Small intestine (tissue), 7 donors: Measurements from ENCODE around the gene PRKCG. TPM values are rescaled to one million over a fixed set of nuclear protein-coding genes. Genes with fewer than 3 reads are reported as not detected.

Experiments
- DNase-seq, 2 donors: peaks; one replicate each; pipeline versions ENCODE4 v3.0.0 to v3.0.0-alpha.2; 2013
- FAIRE-seq: peaks from 2 replicates; lab custom pipeline; 2012; peaks lifted over from hg19 to GRCh38; lab: Jason Lieb, UNC
- H3K27ac ChIP-seq, 3 donors: one replicate each; pipeline ENCODE4 v1.5.1; 2013; ENCODE audit warnings: low read length in 2 of 3, mild to moderate bottlenecking in 2 of 3, control low read depth in 1 of 3, inconsistent platforms in 1 of 3, low read depth in 1 of 3, moderate library complexity in 1 of 3
- H3K27me3 ChIP-seq, 3 donors: one replicate each; pipeline ENCODE4 v1.6.1; 2013; ENCODE audit warnings: low read length in 3 of 3, inconsistent platforms in 1 of 3; ENCODE audit not compliant: control insufficient read depth in 3 of 3, insufficient read depth in 3 of 3
- H3K36me3 ChIP-seq, 3 donors: one replicate each; pipeline ENCODE4 v1.6.1; 2013; ENCODE audit warnings: low read length in 3 of 3, inconsistent platforms in 1 of 3, low read depth in 1 of 3, mild to moderate bottlenecking in 1 of 3, moderate library complexity in 1 of 3; ENCODE audit not compliant: control insufficient read depth in 3 of 3, insufficient read depth in 2 of 3
- H3K4me1 ChIP-seq, 3 donors: one replicate each; pipeline ENCODE4 v1.6.1; 2013; ENCODE audit warnings: low read length in 2 of 3, inconsistent platforms in 1 of 3, low read depth in 1 of 3, mild to moderate bottlenecking in 1 of 3, moderate library complexity in 1 of 3; ENCODE audit not compliant: control insufficient read depth in 3 of 3, insufficient read depth in 2 of 3
- H3K4me3 ChIP-seq, 3 donors: one replicate each; pipeline ENCODE4 v1.5.1; 2013; ENCODE audit warnings: low read length in 3 of 3, control low read depth in 1 of 3, inconsistent platforms in 1 of 3, low read depth in 1 of 3, mild to moderate bottlenecking in 1 of 3, moderate library complexity in 1 of 3
- H3K9me3 ChIP-seq, 2 donors: one replicate each; pipeline ENCODE4 v1.6.1; 2013; ENCODE audit warnings: low read depth in 1 of 2, low read length in 1 of 2; ENCODE audit not compliant: control insufficient read depth in 2 of 2, insufficient read depth in 1 of 2
- WGBS, 3 donors: extraction: QIAGEN DNeasy Blood & Tissue Kit; methylation state at CpG; one replicate each; pipeline ENCODE4 v1.1.7; 2013; 5-methylcytosine and 5-hydroxymethylcytosine counted together
- polyA plus RNA-seq, 4 donors: library from polyadenylated mRNA; stranded (reverse) in 3 of 4; unstranded in 1 of 4; fragments of 200-250 nt in 3 of 4; fragments of 120-200 nt in 1 of 4; gene quantifications; one replicate each; pipeline versions ENCODE4 v1.2.1 to v1.2.3, GENCODE V29; 2013
- donor health status: healthy with polysubstance abuse.
- donor health status: control.
- donor health status: control.
- donor health status: Bipolar disorder and iron deficiency.
- donor health status: healthy.

Gene PRKCG
- polyA plus RNA-seq, 4 donors: 0.07 to 0.90 TPM; not detected in 2

GRCh38 chr19:53912653-53913052 lies 30.7 kb downstream of the PRKCG start:
- 67 to 71% (median 70%) methylated on average over 18 of the region's 18 CpGs for WGBS, 3 donors
- FAIRE-seq: no peak

GRCh38 chr19:53915000-53915399 lies 33.0 kb downstream of the PRKCG start:
- no peak for DNase-seq
- Histone ChIP-seq H3K27me3 (peaks cover 0 to 15% (median 9%) of the 10 kb centered on the region in 3 donors), H3K4me1 (no peaks in the 10 kb centered on the region), H3K27ac (no peak overlapping the region), H3K9me3 (no peaks in the 10 kb centered on the region), H3K4me3 (no peak overlapping the region), H3K36me3 (no peaks in the 10 kb centered on the region)
- FAIRE-seq: no peak
- WGBS, 3 donors: 52 to 64% (median 57%) methylated on average over 7 to 8 of the region's 8 CpGs

More at GRCh38 chr19:53912653-53913052, 30.7 kb downstream of the PRKCG start:
- no peaks in the 10 kb centered on the region for H3K4me1 ChIP-seq
- H3K4me3 ChIP-seq: no peak overlapping the region
- no peak overlapping the region for H3K27ac ChIP-seq
- no peak for DNase-seq
- H3K27me3 ChIP-seq: peaks cover 0 to 35% (median 27%) of the 10 kb centered on the region in 3 donors
- H3K36me3 ChIP-seq: no peaks in the 10 kb centered on the region
- no peaks in the 10 kb centered on the region for H3K9me3 ChIP-seq

- no peaks in the 10 kb centered on the region for H3K9me3 ChIP-seq
- no peaks in the 10 kb centered on the region for H3K36me3 ChIP-seq
- H3K27ac ChIP-seq: no peak overlapping the region
- FAIRE-seq: no peak
- WGBS, 3 donors: 55 to 69% (median 59%) methylated on average over 6 of the region's 6 CpGs
- H3K4me1 ChIP-seq: no peaks in the 10 kb centered on the region
- H3K27me3 ChIP-seq: peaks cover 0 to 6% (median 2%) of the 10 kb centered on the region in 3 donors
- DNase-seq: no peak
- H3K4me3 ChIP-seq: no peak overlapping the region
These were observed 34.0 kb downstream of the PRKCG start for GRCh38 chr19:53916004-53916403.

GRCh38 chr19:53917356-53917755 lies 35.4 kb downstream of the PRKCG start:
- Histone ChIP-seq H3K27me3 (no peaks in the 10 kb centered on the region), H3K4me1 (no peaks in the 10 kb centered on the region), H3K27ac (no peak overlapping the region), H3K9me3 (no peaks in the 10 kb centered on the region), H3K36me3 (no peaks in the 10 kb centered on the region), H3K4me3 (no peak overlapping the region)
- no peak for DNase-seq
- FAIRE-seq: no peak
- WGBS, 3 donors: 74 to 87% (median 83%) methylated on average over 7 of the region's 7 CpGs

DNA sequence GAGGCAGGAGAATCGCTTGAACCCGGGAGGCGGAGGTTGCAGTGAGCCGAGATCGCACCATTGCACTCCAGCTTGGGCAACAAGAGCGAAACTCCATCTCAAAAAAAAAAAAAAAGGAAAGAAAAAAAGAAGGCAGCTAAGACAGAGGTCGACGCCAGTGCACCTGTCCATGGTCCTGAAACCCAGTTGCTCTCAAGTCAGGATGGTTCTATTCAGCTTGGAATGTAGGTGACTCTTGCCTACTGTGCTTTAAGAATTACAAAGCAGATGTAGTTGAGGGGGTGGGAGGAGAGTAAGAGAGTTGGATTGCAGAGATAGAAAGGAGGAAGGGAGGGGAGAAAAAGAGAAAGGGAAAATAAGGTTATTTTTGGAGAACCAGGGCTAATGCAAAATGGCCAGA lies 45.7 kb downstream of the PRKCG start:
- H3K27ac ChIP-seq: no peak overlapping the region
- no peak overlapping the region for H3K4me3 ChIP-seq
- 0 to 33% (median 0%) methylated on average over 2 to 8 of the region's 8 CpGs for WGBS, 3 donors
- DNase-seq (peak in 1 of 2 donors; percentile 68), FAIRE-seq (no peak)
- H3K36me3 ChIP-seq: no peaks in the 10 kb centered on the region
- H3K9me3 ChIP-seq: no peaks in the 10 kb centered on the region
- no peaks in the 10 kb centered on the region for H3K27me3 ChIP-seq
- no peaks in the 10 kb centered on the region for H3K4me1 ChIP-seq

DNA sequence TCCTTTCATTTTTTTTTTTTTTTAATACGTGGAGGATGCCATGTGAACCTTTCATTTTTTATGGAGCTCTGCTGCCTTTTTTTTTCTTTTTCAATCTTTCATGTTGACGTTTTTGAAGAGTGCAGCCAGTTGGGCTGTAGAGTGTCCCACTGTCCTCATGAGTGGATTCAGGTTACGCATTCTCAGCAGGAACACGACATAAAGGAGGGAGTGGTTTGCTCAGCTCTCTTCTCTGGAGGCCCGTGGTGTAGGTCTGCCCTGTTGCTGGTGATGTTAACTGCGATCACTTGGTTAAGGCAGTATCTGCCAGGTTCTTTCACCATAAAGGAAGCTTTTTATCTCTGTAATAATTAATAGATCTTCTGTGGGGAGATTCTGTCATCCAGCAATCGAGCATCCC lies 54.0 kb downstream of the PRKCG start:
- Histone ChIP-seq H3K4me3 (no peak overlapping the region), H3K9me3 (no peaks in the 10 kb centered on the region), H3K4me1 (no peaks in the 10 kb centered on the region), H3K27ac (no peak overlapping the region), H3K27me3 (peaks cover 0 to 5% (median 2%) of the 10 kb centered on the region in 3 donors), H3K36me3 (no peaks in the 10 kb centered on the region)
- WGBS, 3 donors: 57 to 62% (median 57%) methylated on average over 7 of the region's 7 CpGs
- no peak for FAIRE-seq
- no peak for DNase-seq

DNA sequence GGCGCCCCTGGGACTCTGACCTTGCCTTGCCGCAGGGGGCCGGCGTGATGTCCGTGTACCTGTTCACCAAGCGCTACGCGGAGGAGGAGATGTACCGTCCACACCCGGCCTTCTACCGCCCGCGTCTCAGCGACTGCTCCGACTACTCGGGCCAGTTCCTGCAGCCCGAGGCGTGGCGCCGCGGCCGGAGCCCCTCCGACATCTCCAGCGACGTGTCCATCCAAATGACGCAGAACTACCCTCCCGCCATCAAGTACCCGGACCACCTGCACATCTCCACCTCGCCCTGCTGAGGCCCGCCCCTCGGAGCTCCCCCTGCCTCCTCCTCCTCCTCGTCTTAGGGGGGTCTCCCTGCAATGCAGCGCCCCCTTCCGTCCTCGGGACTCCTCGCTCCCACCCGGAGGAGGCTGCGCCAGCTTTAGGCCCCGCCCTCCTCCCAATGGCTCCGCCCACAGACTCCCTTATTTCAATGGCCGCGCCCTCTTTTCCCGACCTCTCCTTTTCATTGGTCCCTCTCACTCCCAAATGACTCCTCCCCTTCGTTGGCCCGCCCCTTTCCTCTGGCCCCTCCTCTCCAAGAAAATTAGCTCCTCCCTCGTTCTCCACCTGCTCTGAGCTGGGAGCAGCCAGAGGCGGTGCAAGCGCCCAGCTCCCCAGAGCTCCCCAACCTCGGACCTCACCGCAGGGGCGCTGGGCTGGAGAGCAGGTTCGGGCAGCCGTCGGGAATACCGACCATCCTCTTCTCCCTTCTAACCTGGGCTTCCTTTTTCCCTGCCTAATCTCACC lies 60.2 kb downstream of the PRKCG start:
- H3K4me1 ChIP-seq: no peaks in the 10 kb centered on the region
- 7 to 15% (median 12%) methylated on average over 38 to 55 of the region's 55 CpGs for WGBS, 3 donors
- H3K4me3 ChIP-seq: no peak overlapping the region
- no peaks in the 10 kb centered on the region for H3K9me3 ChIP-seq
- H3K27me3 ChIP-seq: peaks cover 0 to 31% (median 24%) of the 10 kb centered on the region in 3 donors
- no peak overlapping the region for H3K27ac ChIP-seq
- FAIRE-seq: no peak
- DNase-seq: no peak
- H3K36me3 ChIP-seq: no peaks in the 10 kb centered on the region

GRCh38 chr19:53944416-53944815 lies 62.4 kb downstream of the PRKCG start:
- no peak for FAIRE-seq
- no peak overlapping the region for H3K4me3 ChIP-seq
- H3K27ac ChIP-seq: no peak overlapping the region
- H3K9me3 ChIP-seq: no peaks in the 10 kb centered on the region
- WGBS, 3 donors: 74 to 83% (median 79%) methylated on average over 4 of the region's 4 CpGs
- no peaks in the 10 kb centered on the region for H3K4me1 ChIP-seq
- no peaks in the 10 kb centered on the region for H3K36me3 ChIP-seq
- DNase-seq: no peak
- peaks cover 0 to 31% (median 24%) of the 10 kb centered on the region in 3 donors for H3K27me3 ChIP-seq
